Rectal smooth muscle tissue (tissue), 1 donor: Measurements from ENCODE around the gene ULK4.
"Not testable (repeated sequence)": the region's sequence is repeated elsewhere in the genome, so short reads cannot be mapped to it uniquely, and the experiment has no call there.

Experiments used
- H3K27ac ChIP-seq: one replicate; pipeline ENCODE4 v1.7.0; 2013; ENCODE audit warnings: low read depth, low read length, inconsistent platforms
- H3K27me3 ChIP-seq: one replicate; pipeline ENCODE4 v1.7.0; 2013; ENCODE audit warnings: low read length; ENCODE audit not compliant: control insufficient read depth, insufficient read depth
- H3K36me3 ChIP-seq: one replicate; pipeline ENCODE4 v1.7.0; 2013; ENCODE audit warnings: low read length; ENCODE audit not compliant: control insufficient read depth, insufficient read depth
- H3K4me1 ChIP-seq: one replicate; pipeline ENCODE4 v1.7.0; 2013; ENCODE audit warnings: low read length; ENCODE audit not compliant: control insufficient read depth, insufficient read depth
- H3K4me3 ChIP-seq: one replicate; pipeline ENCODE4 v1.7.0; 2013; ENCODE audit warnings: low read length
- H3K9ac ChIP-seq: one replicate; pipeline ENCODE4 v1.7.0; 2013; ENCODE audit warnings: low read length

The ULK4 gene

DNA sequence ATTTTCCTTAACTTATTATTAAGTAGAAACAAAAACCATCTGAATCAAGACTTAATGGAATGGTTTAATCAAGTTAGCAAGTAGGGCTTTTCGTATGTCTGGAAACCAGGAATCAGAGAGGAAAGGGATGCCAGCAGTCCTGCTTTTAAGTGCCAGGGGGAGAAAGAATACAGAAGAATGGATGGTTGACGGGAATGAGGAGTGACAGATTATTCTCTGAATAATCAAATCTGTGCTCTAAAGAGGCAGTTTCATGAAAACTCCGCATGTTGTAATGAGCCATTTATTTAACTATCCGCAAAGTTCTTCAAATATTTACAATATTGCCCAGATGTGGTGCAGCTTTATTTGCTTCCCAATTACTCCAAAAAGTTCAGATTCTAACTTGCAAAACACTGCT is 659.6 kb downstream of the ULK4 start:
- no peaks in the 10 kb centered on the region for H3K36me3 ChIP-seq
- no peak overlapping the region for H3K27ac ChIP-seq
- no peak overlapping the region for H3K9ac ChIP-seq
- H3K4me1 ChIP-seq = peaks cover 2% of the 10 kb centered on the region
- no peak overlapping the region for H3K4me3 ChIP-seq
- no peaks in the 10 kb centered on the region for H3K27me3 ChIP-seq

GRCh38 chr3:41301548-41301947 is 660.4 kb downstream of the ULK4 start:
- Histone ChIP-seq H3K27ac (no peak overlapping the region), H3K4me3 (no peak overlapping the region), H3K4me1 (peaks cover 2% of the 10 kb centered on the region), H3K27me3 (no peaks in the 10 kb centered on the region), H3K9ac (no peak overlapping the region), H3K36me3 (no peaks in the 10 kb centered on the region)

- Histone ChIP-seq H3K27me3 (no peaks in the 10 kb centered on the region), H3K4me3 (no peak overlapping the region), H3K4me1 (no peaks in the 10 kb centered on the region), H3K36me3 (no peaks in the 10 kb centered on the region), H3K27ac (no peak overlapping the region), H3K9ac (no peak overlapping the region)
These were observed 662.9 kb downstream of the ULK4 start for GRCh38 chr3:41299036-41299435.

DNA sequence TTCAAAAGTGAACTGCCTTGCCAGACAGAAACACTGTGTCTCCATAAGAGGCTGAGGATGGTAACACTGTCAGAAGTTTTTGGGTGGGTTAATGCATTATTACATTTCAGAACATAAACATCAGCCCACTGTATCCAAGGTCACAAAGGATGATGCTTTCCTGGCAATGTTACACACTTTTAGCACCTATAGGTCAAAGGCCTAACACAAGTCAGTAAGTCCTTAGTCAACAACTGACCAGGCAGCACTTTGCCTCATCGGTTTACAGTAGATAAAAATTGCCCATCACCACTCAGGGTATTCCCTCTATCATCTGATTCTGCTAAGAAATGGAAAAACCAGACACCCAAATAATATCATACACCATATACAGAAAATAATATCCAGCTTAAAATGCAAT is 664.2 kb downstream of the ULK4 start:
- Histone ChIP-seq H3K27me3 (no peaks in the 10 kb centered on the region), H3K4me3 (no peak overlapping the region), H3K27ac (no peak overlapping the region), H3K9ac (no peak overlapping the region), H3K4me1 (no peaks in the 10 kb centered on the region), H3K36me3 (no peaks in the 10 kb centered on the region)

GRCh38 chr3:41296556-41296955 is 665.3 kb downstream of the ULK4 start:
- Histone ChIP-seq H3K27ac (no peak overlapping the region), H3K27me3 (no peaks in the 10 kb centered on the region), H3K4me3 (no peak overlapping the region), H3K4me1 (no peaks in the 10 kb centered on the region), H3K36me3 (no peaks in the 10 kb centered on the region), H3K9ac (no peak overlapping the region)

GRCh38 chr3:41295740-41296139 is 666.2 kb downstream of the ULK4 start:
- no peak overlapping the region for H3K9ac ChIP-seq
- no peaks in the 10 kb centered on the region for H3K36me3 ChIP-seq
- no peak overlapping the region for H3K4me3 ChIP-seq
- no peaks in the 10 kb centered on the region for H3K4me1 ChIP-seq
- H3K27ac ChIP-seq = no peak overlapping the region
- no peaks in the 10 kb centered on the region for H3K27me3 ChIP-seq

- Histone ChIP-seq H3K27me3 (no peaks in the 10 kb centered on the region), H3K36me3 (no peaks in the 10 kb centered on the region)
These were observed 668.7 kb downstream of the ULK4 start for GRCh38 chr3:41293169-41293681.

GRCh38 chr3:41290736-41291135 is 671.2 kb downstream of the ULK4 start:
- Histone ChIP-seq H3K4me1 (no peaks in the 10 kb centered on the region), H3K27ac (no peak overlapping the region), H3K9ac (no peak overlapping the region), H3K36me3 (no peaks in the 10 kb centered on the region), H3K27me3 (no peaks in the 10 kb centered on the region), H3K4me3 (no peak overlapping the region)

More at GRCh38 chr3:41293169-41293681, 668.7 kb downstream of the ULK4 start:
- Histone ChIP-seq H3K9ac (no peak overlapping the region), H3K4me1 (no peaks in the 10 kb centered on the region), H3K27ac (no peak overlapping the region), H3K4me3 (no peak overlapping the region)

GRCh38 chr3:41290306-41290705 is 671.6 kb downstream of the ULK4 start:
- Histone ChIP-seq H3K27me3 (no peaks in the 10 kb centered on the region), H3K27ac (no peak overlapping the region), H3K9ac (no peak overlapping the region), H3K4me3 (no peak overlapping the region), H3K36me3 (no peaks in the 10 kb centered on the region), H3K4me1 (no peaks in the 10 kb centered on the region)

- Histone ChIP-seq H3K9ac (no peak overlapping the region), H3K4me3 (no peak overlapping the region), H3K27me3 (no peaks in the 10 kb centered on the region), H3K4me1 (no peaks in the 10 kb centered on the region), H3K27ac (no peak overlapping the region), H3K36me3 (no peaks in the 10 kb centered on the region)
These were observed 673.1 kb downstream of the ULK4 start for GRCh38 chr3:41288785-41289184.

- Histone ChIP-seq H3K27ac (no peak overlapping the region), H3K4me3 (no peak overlapping the region), H3K4me1 (no peaks in the 10 kb centered on the region), H3K36me3 (no peaks in the 10 kb centered on the region), H3K9ac (no peak overlapping the region), H3K27me3 (no peaks in the 10 kb centered on the region)
These were observed 675.6 kb downstream of the ULK4 start for GRCh38 chr3:41286305-41286704.

DNA sequence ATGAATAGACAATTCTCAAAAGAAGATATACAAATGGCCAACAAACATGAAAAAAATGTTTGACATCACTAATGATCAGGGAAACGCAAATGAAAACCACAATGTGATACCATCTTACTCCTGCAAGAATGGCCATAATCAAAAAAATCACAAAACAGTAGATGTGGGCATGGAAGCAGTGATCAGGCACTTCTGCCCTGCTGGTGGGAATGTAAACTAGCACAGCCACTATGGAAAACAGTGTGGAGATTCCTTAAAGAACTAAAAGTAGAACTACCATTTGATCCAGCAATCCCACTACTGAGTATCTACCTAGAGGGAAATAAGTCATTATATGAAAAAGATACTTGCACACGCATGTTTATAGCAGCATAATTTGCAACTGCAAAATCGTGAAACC is 677.0 kb downstream of the ULK4 start:
- H3K36me3 ChIP-seq, H3K4me1 ChIP-seq, H3K4me3 ChIP-seq, H3K9ac ChIP-seq, H3K27me3 ChIP-seq, H3K27ac ChIP-seq: not testable (repeated sequence)

DNA sequence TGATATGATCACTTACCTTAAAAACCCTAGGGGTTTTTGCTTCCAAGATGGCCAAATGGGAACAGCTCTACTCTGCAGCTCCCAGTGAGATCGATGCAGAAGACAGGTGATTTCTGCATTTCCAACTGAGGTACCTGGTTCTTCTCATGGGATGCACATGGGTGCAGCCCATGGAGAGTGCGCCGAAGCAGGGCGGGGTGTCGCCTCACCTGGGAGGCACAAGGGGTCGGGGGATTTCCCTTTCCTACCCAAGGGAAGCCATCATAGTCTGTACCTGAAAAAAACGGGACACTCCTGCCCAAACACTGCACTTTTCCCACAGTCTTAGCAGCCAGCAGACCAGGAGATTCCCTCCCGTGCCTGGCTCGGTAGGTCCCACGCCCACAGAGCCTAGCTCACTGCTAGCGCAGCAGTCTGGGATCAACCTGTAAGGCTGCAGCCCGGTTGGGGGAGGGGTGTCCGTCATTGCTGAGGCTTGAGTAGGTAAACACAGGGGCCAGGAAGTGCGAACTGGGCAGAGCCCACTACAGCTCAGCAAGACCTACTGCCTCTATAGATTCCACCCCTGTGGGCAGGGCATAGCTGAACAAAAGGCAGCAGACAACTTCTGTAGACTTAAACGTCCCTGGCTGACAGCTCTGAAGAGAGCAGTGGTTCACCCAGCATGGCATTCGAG is 684.0 kb downstream of the ULK4 start:
- Histone ChIP-seq H3K4me3 (no peak overlapping the region), H3K27ac (no peak overlapping the region), H3K36me3 (no peaks in the 10 kb centered on the region), H3K9ac (no peak overlapping the region), H3K4me1 (no peaks in the 10 kb centered on the region), H3K27me3 (no peaks in the 10 kb centered on the region)
